Heart right ventricle (tissue), 16 donors: ENCODE results near the gene KSR2. TPM values are rescaled to one million over a fixed set of nuclear protein-coding genes. Genes with fewer than 3 reads are reported as not detected.

Experiments
- ATAC-seq, 8 donors: fragments of 200-7000 bp; cut with Tn5 transposase; one replicate each; pipeline ENCODE4 v1.9.1; 2020; ENCODE audit warnings: mild to moderate bottlenecking in 8 of 8, moderate library complexity in 8 of 8, moderate number of reproducible peaks in 1 of 8
- DNase-seq, 2 donors: peaks; one replicate each; pipeline ENCODE4 v3.0.0-alpha.2; 2020
- H3K27ac ChIP-seq, 10 donors: fragments of 200-600 bp; sonication (generic) in 2 of 10; one replicate each; pipeline versions ENCODE4 v1.5.0 to v1.8.0; 2020 to 2022; ENCODE audit warnings: mild to moderate bottlenecking in 3 of 10
- H3K27me3 ChIP-seq, 7 donors: fragments of 200-600 bp; one replicate each; pipeline ENCODE4 v1.8.0; 2021 to 2022; ENCODE audit warnings: mild to moderate bottlenecking in 2 of 7
- H3K36me3 ChIP-seq, 9 donors: fragments of 200-600 bp; sonication (generic) in 1 of 9; one replicate each; pipeline versions ENCODE4 v1.5.0 to v1.8.0; 2020 to 2022; ENCODE audit warnings: mild to moderate bottlenecking in 2 of 9
- H3K4me1 ChIP-seq, 9 donors: fragments of 200-600 bp; sonication (generic) in 1 of 9; one replicate each; pipeline versions ENCODE4 v1.5.0 to v1.8.0; 2020 to 2022; ENCODE audit warnings: mild to moderate bottlenecking in 4 of 9
- H3K4me3 ChIP-seq, 10 donors: fragments of 200-600 bp; sonication (generic) in 2 of 10; one replicate each; pipeline versions ENCODE4 v1.5.0 to v1.8.0; 2020 to 2022; ENCODE audit warnings: mild to moderate bottlenecking in 7 of 10, moderate library complexity in 2 of 10
- H3K9me3 ChIP-seq, 11 donors: fragments of 200-600 bp in 10 of 11; sonication (generic) in 2 of 11; one replicate each; pipeline versions ENCODE4 v1.5.0 to v1.8.0; 2013 to 2022; ENCODE audit warnings: mild to moderate bottlenecking in 2 of 11, control low read depth in 1 of 11, moderate library complexity in 1 of 11
- WGBS, 2 donors: extraction: QIAGEN DNeasy Blood & Tissue Kit; methylation state at CpG; one replicate each; pipeline ENCODE4 v1.1.7; 2013; ENCODE audit warnings: inconsistent platforms in 1 of 2; 5-methylcytosine and 5-hydroxymethylcytosine counted together
- intact Hi-C, 10 donors: fragments of 100-400 bp; cut with DNase I; formaldehyde crosslinking; loops; one replicate each; pipeline versions ENCODE4 v1.11.1 to v1.14.2; 2022
- polyA plus RNA-seq, 2 donors: library from polyadenylated mRNA; stranded (reverse); fragments of 200-250 nt; gene quantifications; one replicate each; pipeline ENCODE4 v1.2.3, GENCODE V29; 2013
- total RNA-seq, 10 donors: library from RNA; stranded (reverse); fragmentation: NEBNext Ultra II Directional in 3 of 10; extraction: Animal tissue kit (Norgen Biotek cat#: 25700) in 3 of 10; gene quantifications; one replicate each; pipeline versions ENCODE4 v1.2.1 to v1.2.4, GENCODE V29; 2021 to 2023
- TF ChIP-seq, protein P1 (sequence below), 9 donors: fragments of 200-600 bp; sonication (generic) in 2 of 9; IDR thresholded peaks; one replicate each; pipeline versions ENCODE4 v1.5.0 to v1.8.0; 2021 to 2022; ENCODE audit warnings: antibody characterized with exemption in 9 of 9, mild to moderate bottlenecking in 5 of 9, moderate library complexity in 1 of 9
- donor health status: Arrhythmogenic right ventricular cardiomyopathy.
- donor health status: ischemic (EF 13 %, LVEDD 7.1; RV severe dilation, severe dysfunction).
- donor health status: healthy with polysubstance abuse.
- donor health status: DM: no; HTN: yes; CAD: no.
- donor health status: DM: no; HTN: no; CAD: no.
- donor health status: ischemic (EF 25% LVEDD 6.9; RV normal size, moderate dysfunction).
- donor health status: ischemic (EF 25% LVEDD 5.7; RV mildly dilated, moderate dysfunction).
- donor health status: healthy.
- donor health status: DM: yes; HTN: yes; CAD: no.
- donor health status: Ischemic cardiomyopathy.
- donor health status: ischemic (EF 35%, LVEDD 5.7; RV mildly dilated, moderate dysfunction).
- donor health status: nonischemic (EF 11% LVEDD 7.7; RV severe dilation, severe dysfunction).
- donor health status: DM: yes; HTN: yes; CAD: no.
- donor health status: PGD.
- donor health status: ischemic (EF 29% LVEDD 5.4; RV normal size, mild dysfunction).
- donor health status: nonischemic (EF 23%, LVEDD 6.1; RV moderate dilation, normal function).

KSR2 gene
- total and polyA plus RNA-seq, 12 donors, result 0.02 TPM; not detected in 9

DNA sequence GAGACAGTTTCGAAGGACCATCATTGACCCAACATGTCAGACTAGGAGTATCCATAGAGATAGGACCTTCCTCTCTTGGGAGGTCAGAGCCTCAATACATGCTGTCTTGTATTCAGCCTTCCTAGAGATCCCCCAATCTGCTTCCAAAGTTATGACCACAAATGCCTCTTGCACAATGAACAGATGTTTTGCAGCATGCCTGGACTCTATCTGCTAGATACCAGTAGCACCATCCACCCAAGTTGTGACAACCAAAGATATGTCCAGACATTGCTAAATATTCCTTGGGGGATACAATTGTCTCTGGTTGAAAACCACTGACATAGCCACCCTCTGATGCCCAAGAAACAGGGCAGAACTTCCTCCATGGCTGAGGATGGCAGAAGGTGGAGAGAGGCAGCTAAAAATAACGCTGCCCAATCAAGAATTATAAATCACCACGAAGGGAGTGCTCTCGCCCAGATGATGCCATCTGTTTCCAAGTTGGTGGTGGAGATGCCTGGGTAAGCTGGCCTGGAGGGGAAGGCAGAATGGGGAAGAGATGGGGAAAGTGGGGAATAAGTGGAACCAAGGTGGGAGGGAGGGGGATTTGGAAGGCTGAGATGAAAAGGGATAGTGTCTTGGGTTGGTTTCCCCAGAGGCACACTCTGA, 564.5 kb downstream of the KSR2 start:
- H3K4me1 ChIP-seq, result peaks cover 0 to 11% (median 6%) of the 10 kb centered on the region in 9 donors
- H3K36me3 ChIP-seq, result no peaks in the 10 kb centered on the region
- TF ChIP-seq, protein P1, sequence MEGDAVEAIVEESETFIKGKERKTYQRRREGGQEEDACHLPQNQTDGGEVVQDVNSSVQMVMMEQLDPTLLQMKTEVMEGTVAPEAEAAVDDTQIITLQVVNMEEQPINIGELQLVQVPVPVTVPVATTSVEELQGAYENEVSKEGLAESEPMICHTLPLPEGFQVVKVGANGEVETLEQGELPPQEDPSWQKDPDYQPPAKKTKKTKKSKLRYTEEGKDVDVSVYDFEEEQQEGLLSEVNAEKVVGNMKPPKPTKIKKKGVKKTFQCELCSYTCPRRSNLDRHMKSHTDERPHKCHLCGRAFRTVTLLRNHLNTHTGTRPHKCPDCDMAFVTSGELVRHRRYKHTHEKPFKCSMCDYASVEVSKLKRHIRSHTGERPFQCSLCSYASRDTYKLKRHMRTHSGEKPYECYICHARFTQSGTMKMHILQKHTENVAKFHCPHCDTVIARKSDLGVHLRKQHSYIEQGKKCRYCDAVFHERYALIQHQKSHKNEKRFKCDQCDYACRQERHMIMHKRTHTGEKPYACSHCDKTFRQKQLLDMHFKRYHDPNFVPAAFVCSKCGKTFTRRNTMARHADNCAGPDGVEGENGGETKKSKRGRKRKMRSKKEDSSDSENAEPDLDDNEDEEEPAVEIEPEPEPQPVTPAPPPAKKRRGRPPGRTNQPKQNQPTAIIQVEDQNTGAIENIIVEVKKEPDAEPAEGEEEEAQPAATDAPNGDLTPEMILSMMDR (IDR thresholded peaks at IDR 0.05), result no peak
- DNase-seq, result no peak
- no peak for ATAC-seq
- H3K4me3 ChIP-seq, result no peak overlapping the region
- H3K27ac ChIP-seq, result no peak overlapping the region
- WGBS, 2 donors, result 51 to 65% methylated on average over 4 of the region's 4 CpGs
- peaks cover 0 to 9% (median 0%) of the 10 kb centered on the region in 11 donors for H3K9me3 ChIP-seq
- intact Hi-C loops, result no loop called here
- peaks cover 0 to 12% (median 0%) of the 10 kb centered on the region in 7 donors for H3K27me3 ChIP-seq

DNA sequence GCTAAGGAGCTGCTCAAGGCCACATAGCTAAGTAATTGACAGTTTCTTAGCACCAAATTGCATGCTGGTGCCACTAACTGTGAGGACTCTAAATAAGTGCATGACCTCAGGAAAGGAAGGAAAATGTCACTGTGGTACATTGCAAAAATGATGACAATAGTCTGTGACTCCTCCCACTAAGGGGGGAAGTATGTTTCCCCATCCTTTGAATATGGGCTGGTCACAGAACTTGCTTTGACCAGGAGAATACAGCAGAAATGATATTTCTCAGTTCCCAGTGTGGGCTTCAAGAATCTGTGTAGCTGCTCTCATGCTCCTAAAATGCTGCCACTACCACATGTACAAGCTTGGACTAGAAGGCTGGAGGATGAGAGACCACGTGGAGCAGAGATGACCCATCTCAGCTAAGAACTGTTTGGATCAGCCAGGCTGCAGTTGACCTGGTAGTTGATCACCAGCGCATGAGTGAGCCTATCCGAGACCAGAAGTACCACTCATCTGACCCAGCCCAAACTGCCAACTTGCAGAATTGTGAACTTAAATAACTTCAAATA, 565.1 kb downstream of the KSR2 start:
- H3K36me3 ChIP-seq, result no peaks in the 10 kb centered on the region
- H3K9me3 ChIP-seq, result peaks cover 0 to 9% (median 0%) of the 10 kb centered on the region in 11 donors
- 86 to 88% methylated on average over 3 of the region's 3 CpGs for WGBS, 2 donors
- DNase-seq (no peak), ATAC-seq (no peak)
- no peak overlapping the region for H3K4me3 ChIP-seq
- peaks cover 0 to 10% (median 6%) of the 10 kb centered on the region in 9 donors for H3K4me1 ChIP-seq
- no peak overlapping the region for H3K27ac ChIP-seq
- TF ChIP-seq, protein P1 (IDR thresholded peaks at IDR 0.05), result no peak
- H3K27me3 ChIP-seq, result peaks cover 0 to 12% (median 0%) of the 10 kb centered on the region in 7 donors
- intact Hi-C loops, result no loop called here

Other genes with a start within 250 kb of the KSR2 start
- gene RFC5, start 47.7 kb upstream of the KSR2 start, total RNA-seq, result 1 to 10 TPM; 2.8 to 6.2 (median 4.1) TPM
- 1 to 10 TPM; 2.4 to 5.3 TPM for gene RFC5, start 47.7 kb upstream of the KSR2 start, polyA plus RNA-seq
- 100 to 1,000 TPM in 4 of 10 donors, 10 to 100 TPM in 6; 89.8 to 125 (median 98.2) TPM for gene WSB2, start 92.2 kb upstream of the KSR2 start, total RNA-seq
- 10 to 100 TPM; 52.2 to 83.1 TPM for gene WSB2, start 92.2 kb upstream of the KSR2 start, polyA plus RNA-seq
- gene VSIG10, start 135.0 kb upstream of the KSR2 start, total RNA-seq, result 10 to 100 TPM in 6 of 10 donors, 1 to 10 TPM in 4; 9.2 to 13.7 (median 10.3) TPM
- gene VSIG10, start 135.0 kb upstream of the KSR2 start, polyA plus RNA-seq, result 10 to 100 TPM in 1 of 2 donors, 1 to 10 TPM in 1; 5.3 to 23.6 TPM
- 100 to 1,000 TPM; 310 to 552 (median 467) TPM for gene PEBP1, start 167.1 kb upstream of the KSR2 start, total RNA-seq
- 100 to 1,000 TPM; 273 to 535 TPM for gene PEBP1, start 167.1 kb upstream of the KSR2 start, polyA plus RNA-seq